HG02678 (cell line): ENCODE results near the gene FNDC7.
A peak's percentile ranks its signal among the peaks of the same experiment; 100 is the strongest.
"Not testable (repeated sequence)": the region's sequence is repeated elsewhere in the genome, so short reads cannot be mapped to it uniquely, and the experiment has no call there.

Source experiments
- ATAC-seq: cut with Tn5 transposase; IDR thresholded peaks from one replicate; pipeline ENCODE4 v1.9.1; 2021; ENCODE audit warnings: mild to moderate bottlenecking, moderate library complexity; ENCODE audit not compliant: unreplicated experiment

Gene FNDC7

DNA sequence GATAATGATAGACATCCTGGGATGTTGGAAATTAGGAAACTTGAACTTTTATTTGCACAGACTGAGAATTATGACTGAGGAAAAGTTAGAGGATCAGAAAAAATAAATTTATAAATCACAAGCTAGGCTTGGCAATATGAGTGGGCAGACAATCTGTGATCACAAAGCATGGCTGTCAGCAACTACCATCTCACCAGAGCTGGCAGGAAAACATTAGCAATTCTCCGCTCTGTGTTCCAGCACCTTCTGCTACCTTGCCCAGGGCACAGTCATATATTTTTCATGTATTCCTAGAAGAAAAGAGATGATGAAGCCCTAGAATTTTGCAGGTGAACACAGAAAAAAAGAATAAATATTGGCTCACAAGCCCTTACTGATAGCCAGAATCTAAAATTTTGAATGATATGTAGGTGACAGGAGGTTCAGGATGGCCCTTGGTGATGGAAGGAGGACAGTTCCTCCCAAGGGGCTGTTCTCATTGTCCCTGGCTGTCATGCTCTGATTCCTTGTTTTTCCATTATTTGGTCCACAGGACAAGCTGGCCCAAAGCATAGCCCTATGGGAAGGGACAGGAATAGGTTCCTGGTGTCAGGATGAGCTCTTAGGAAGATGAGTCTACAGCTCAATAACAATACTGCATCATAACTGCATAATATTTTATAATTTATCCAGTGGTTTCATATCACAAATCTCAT lies 21.6 kb downstream of the FNDC7 start:
- no peak for ATAC-seq

DNA sequence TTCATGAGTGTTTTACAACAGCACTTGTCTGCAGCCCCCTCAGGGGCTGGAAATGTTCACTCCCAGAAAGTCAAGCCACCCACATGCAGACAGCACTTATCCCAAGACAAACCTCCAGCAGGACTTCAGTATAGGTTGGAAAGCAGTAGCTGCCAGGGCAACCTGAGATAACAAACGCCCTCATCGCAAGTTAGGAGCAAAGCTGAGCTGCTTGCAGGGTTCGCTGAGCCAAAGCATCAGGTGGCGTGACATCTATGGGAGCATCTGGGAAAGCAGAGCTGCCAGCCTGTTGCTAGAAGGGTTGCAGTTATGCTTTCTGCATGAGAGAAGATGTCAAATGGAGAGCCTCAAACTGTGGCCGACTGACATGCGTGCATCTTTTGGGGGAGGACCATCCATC lies 29.5 kb downstream of the FNDC7 start:
- ATAC-seq = no peak

DNA sequence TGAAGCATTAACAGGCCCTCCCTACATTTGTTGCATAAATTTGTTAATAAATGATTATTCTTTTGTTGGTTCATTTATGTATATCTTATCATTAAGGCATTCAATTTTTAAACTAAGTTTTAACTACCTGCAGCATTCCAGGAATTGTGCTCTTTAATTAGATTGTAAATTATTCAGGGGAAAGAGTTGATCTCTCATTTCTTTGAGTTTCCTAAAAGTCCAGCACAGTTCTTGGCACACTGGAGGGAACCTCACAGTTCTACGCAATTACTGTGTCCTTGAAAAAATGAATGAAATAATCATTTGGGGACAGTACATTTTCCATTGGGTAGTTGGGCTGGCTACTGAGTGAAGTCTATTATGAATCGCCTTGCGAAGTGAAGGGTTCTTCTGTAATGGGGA lies 33.3 kb downstream of the FNDC7 start:
- no peak for ATAC-seq

DNA sequence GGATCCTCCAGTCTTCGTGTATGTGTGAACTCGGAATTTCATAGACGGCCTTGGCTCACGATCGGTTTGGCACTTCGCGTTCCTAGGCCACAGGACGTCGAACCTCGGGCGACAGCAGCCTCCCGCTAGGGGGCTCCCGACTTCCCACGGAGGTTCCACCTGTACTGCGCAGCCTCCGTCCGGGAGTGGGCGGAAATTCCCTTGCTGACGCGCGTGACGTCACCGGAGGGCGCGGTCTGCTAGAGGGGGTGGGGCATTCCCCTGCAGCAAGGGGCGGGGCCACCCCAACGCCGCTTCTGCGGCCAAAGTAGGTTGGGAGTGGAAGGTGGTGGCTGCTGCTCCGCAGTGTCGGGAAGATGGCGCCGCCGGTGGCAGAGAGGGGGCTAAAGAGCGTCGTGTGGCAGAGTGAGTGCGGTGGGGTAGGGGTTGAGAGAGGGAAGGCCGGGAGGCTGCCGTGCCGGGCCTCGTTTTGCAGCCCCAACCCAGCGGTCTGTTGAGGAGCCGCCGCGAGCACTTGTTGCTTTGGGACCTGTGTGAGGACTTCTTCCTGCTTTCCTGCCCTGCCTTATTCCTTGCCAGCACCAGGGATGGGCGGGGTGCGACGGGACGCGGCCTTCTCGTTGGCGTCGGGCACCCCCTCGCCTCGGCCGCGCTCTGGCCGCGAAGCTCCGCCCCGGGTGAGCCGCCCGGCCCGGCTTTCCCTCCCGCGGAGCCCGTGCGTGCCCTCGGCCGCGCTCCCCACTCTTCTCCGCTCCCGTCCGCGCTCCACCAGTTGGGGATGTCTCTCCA lies 33.9 kb downstream of the FNDC7 start, which contains the start of gene STXBP3:
TSS of gene STXBP3 (plus strand) at position 293 of the 789 bp plus-strand sequence. CDS start at position 357, 64 bp downstream.
- ATAC-seq = peak; percentile 90

DNA sequence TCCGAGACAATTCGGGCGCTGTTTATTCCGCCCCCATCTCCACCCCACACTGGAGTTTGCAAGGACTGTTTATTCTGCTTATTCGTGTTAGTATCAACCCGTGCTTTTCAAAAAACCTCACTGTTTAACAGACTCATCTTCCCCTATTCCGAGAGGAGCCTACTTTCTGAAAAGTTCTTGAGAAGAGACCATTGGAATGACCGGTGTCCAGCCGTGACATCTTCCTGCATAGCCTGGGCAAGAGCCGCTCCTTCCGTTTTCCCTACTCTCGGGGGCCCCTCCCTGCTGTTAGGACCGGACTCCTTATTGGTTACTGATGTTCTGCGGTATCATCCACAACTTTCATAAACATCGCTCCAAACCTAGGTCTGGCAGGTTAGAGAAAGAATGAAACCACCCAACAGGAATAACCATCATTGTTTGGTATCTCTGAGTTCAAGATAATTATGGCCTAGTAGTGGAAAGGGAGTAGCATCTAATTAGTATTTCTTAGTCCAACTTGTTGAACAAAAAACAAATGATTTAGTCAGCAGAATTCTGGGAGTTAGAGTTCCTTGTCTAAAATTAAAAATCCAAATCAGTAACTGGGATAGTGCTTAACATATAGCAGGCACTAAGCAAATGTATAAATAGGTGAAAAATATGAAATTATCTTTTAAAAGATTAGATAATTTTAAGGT lies 34.6 kb downstream of the FNDC7 start:
- ATAC-seq = peak; percentile 29

DNA sequence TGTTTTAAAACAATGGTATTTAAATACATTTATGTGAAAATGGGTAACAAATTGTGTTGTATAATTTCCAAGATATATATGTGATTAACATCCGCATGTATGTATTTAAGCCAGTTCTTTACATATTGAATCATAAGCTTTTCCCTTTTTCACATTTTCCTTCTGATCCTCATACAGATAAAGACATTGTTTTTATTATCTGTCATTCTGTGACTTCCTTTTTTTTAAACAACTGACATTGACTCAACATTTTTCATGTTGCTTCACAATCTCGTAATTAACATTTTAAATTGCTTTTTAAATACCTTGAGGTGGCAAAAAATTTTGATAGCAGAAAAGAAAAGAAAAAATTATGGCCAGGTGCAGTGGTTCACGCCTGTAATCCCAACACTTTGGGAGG lies 35.2 kb downstream of the FNDC7 start:
- no peak for ATAC-seq

DNA sequence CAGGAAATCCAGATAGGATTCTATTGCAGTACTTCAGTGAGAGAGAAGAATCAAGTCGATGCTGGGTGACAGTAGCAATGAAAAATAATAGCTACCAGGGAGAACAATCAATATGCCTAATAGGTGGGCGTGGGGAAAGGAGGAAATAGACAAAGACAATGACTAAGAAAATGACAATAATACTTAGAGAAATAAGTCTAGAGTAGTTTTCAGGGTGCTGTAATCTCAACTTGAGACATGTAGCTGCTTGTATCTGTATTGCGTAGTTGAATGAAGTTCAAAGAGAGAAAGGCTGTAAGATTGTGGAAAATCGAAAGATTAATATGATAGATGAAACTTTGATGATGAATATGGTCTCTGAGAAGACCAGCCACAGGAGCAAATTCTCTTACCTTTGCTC lies 36.4 kb downstream of the FNDC7 start:
- no peak for ATAC-seq

DNA sequence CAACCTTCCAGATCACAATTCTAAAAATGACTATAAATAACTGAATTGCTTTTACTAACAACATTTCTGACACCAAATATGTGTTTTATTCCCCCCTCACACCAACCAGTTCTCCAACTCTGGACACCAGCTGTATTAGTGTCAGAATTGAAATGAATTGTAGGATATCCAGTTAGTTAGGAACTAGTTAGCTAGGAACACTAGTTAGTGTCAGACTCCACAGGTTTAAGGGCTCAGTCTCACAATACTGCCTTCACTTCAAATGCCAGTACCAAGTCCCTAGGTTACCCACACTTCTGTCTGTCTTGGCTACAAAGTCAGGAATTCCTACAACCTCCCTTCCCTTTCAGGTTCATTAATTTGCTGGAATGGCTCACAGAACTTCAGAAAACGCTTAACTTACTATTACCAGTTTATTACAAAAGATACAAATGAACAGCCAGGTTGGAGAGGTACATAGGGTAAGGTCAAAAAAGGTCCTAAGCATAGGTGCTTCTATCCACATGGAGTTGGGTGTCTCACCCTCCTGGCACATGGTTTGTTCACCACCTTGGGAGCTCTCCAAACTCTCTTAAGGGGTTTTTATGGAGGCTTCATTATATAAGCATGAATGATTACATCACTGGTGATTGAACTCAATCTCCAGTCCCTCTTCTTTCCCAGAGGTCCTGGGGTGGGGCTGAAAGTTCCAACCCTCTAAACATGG lies 37.9 kb downstream of the FNDC7 start:
- ATAC-seq = no peak

DNA sequence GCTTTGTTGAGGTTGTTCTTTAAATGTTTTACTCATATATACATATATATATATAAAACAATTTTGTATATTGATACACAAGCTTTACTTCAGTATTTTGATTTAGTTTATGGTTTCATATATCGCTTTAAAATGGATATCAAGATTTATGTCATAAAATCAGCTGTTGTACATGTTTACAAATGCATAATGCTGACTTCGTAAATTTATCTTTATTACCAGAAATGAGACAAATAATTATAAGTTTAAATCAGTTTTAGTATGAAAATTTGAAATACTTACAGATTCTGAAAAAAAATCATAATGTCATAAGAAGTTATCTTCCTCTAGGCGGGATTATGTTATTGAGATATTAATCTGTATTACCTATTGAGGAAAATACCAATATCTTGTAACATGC lies 40.7 kb downstream of the FNDC7 start:
- ATAC-seq = no peak

DNA sequence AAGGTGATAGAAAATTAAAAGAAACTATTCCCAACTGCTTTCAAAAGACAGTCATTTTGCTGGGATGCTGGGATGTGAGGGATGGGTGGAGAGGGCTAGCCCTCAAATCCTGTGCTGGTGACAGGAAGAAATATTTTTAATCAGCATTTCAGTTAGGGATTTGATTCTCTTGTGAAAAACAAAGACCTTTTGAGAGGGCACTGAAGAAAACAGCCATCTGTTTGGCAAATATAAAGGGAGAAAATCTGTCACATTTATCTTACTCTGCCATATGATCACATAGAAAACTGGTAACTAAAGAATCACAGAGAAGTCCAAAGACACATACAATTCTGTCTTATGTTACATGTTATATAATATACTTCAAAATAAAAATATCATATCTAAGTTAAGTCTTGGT lies 46.1 kb downstream of the FNDC7 start:
- ATAC-seq = no peak

DNA sequence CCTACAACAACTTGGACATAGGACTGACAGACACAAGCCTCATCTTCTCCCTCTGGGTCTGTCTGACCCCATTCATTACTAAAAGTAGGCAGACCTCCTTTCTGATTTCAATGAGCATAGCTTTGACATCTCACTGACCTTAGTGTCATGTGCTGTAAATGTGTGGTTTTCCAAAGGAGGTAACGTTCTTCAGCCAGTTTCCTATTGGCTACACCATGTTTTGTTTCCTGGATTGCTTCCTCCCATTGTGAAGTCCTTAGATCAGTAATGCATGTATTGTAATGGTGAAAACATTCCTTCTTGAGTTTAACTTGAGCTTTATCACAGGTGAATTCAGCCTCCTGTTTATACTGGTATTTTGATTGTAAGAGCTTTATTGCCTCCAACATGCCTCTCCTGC lies 54.4 kb downstream of the FNDC7 start:
- no peak for ATAC-seq

DNA sequence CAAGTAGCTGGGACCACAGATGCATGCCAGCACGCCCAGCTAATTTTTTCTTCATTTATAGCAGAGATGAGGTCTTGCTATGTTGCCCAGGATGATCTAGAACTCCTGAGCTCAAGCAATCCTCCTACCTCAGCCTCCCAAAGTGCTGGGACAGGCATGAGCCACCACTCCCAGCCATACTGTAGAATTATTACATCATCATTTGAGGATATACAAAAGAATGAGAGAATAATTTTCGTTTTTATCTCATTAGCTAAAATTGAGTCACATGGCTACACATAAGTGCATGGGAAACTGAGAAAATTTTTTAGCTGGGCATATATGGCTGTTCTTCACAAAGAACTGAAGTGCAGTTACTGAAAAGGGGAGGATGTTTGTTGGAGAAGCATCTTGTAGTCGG lies 55.0 kb downstream of the FNDC7 start:
- ATAC-seq = no peak

DNA sequence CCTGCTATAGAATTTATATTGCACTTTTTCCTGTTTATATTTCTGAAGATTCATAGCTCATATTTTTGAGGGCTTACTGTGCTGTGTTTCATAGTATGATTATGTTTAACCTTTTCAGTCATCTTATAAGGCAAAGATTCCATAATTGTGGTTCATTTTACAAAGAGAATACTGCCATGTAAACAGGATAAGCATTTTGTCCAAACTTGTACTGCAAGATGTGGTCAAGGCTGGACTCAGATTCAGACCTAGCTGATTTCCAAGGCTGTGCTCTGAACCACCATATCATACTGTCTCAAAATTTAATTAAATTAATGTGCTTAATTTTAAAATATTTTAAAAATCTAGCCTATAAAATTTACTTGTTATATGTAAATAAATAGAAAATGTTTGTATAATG lies 65.1 kb downstream of the FNDC7 start:
- ATAC-seq = no peak

DNA sequence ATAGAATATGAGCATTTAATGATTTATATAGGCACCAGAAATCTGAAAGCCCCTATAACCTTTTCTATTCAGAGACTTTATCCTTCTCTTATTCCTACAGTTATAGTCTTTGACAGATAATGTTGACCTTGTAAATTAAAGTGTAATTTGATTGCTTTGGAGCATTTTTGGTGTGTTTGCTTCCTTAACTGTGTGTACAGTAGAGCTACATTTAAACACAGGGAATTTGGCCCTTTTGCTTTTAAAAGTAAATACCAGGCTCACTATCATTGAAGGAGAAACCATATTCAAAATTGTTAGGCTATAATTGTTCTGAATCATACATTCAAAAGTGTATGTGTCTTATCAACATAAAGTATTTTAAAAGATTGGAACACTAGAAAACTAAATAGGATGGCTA lies 66.7 kb downstream of the FNDC7 start:
- ATAC-seq = no peak

DNA sequence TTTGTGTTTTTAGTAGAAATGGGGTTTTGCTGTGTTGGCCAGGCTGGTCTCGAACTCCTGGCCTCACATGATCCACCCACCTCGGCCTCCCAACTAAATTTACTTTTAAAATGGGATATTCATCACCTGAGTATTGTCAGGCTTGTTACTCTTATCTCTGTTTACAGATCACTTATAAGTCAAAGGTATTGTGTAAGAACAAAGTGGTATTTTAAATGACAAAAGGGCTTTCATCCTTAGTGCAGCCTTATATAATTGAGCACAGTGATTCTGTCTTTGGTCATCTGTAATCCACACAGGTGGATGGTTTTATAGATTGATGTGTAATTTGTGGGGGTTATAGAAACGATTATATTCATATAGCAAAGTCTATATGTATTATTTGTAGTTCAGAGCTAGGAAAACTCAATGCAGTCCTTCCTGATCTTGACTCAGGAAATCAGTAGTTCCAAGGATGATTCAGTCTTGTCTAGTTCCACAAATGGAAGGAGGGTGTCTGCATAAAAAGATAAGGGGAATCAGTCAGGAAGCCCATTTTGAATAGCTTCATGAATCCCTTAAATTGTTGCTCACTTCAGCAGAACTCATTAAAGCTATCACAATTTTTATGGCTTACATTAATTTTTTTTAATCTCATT lies 68.3 kb downstream of the FNDC7 start:
- no peak for ATAC-seq

DNA sequence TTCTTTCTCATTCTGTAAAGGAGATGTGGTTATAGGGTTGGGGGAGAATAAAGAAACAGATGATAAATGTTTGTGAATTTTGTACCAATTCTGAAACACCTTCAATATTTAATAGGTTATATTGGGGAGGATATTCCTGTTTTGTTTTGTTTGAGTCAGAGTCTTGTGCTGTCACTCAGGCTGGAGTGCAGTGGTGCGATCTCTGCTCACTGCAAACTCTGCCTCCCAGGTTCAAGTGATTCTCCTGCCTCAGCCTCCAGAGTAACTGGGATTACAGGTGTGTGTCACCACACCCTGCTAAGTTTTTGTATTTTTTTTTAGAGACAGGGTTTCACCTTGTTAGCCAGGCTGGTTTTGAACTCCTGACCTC lies 68.9 kb downstream of the FNDC7 start:
- ATAC-seq = not testable (repeated sequence)

DNA sequence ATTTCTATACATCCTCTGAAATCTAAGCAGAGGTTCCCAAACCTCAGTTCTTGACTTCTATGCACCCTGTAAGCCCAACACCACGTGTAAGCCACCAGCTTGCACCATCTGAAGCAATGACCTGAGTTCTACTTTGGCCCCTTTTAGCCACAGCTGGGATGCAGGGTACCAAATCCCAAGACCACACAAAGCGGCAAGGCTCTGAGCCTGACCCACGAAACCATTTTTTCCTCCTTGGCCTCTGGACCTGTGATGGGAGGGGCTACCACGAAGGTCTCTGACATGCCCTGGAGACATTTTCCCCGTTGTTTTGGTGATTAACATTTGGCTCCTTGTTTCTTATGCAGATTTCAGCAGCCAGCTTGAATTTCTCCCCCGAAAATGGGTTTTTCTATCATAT lies 72.6 kb downstream of the FNDC7 start:
- ATAC-seq = no peak

DNA sequence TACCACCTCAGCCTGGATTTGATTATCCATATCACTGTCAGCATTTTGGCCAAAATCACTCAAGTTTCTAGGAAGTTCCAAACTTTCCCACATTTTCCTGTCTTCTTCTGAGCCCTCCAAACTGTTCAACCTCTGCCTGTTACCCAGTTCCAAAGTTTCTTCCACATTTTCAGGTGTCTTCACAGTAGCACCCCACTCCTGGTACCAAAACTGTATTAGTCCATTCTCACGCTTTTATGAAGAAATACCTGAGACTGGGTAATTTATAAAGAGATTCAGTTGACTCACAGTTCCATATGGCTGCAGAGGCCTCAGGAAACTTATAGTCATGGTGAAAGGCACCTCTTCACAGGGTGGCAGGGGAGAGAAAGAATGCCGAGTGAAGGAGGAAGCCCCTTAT lies 73.2 kb downstream of the FNDC7 start:
- ATAC-seq = no peak

DNA sequence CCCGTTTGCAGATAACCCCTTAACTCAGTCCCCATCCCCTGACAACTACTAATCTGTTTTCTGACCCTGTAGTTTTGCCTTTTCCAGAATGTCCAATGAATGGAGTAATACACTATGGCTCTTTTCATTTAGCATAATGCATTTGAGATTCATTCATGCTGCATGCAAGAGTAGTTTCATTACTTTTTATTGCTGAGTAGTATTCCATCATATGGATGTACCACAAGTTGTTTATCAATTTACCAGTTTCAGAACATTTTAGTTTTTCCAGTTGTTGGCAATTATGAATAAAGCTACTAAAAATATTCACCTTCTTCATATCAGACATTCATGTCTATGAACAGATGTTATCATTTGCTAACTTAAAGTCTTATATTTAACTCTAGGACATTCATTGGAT lies 79.1 kb downstream of the FNDC7 start:
- ATAC-seq = no peak
